GM21360 (cell line): ENCODE results near the gene MRPL14.

Source experiments
- ATAC-seq: cut with Tn5 transposase; IDR thresholded peaks from one replicate; pipeline ENCODE4 v1.9.1; 2021; ENCODE audit warnings: mild to moderate bottlenecking, moderate library complexity; ENCODE audit not compliant: unreplicated experiment

Gene MRPL14

GRCh38 chr6:44067173-44068139, 59.8 kb downstream of the MRPL14 start:
- ATAC-seq = no peak

DNA sequence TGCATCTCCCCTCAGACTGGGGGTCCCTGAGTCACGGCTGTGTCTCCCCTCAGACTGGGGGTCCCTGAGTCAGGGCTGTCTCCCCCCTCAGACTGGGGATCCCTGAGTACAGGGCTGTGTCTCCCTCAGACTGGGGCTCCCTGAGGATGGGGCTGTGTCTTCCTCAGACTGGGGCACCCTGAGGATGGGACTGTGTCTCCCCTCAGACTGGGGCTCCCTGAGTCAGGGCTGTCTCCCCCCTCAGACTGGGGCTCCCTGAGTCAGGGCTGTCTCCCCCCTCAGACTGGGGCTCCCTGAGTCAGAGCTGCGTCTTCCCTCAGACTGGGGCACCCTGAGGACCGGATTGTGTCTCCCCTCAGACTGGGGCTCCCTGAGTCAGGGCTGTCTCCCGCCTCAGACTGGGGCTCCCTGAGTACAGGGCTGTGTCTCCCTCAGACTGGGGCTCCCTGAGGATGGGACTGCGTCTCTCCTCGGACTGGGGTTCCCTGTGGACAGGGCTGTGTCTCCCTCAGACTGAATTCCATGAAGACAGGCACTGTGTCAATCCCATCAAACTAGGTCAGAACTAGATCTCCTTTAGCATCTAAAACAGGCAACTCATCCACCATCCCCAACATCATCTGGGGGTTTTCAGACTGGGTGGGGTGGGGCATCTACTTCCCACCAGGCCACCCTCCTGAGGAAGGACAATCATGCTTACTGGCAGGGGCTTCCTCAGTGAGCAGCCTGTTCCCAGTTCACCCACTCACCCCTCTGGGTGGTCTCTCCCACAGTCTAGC, 60.7 kb downstream of the MRPL14 start:
- ATAC-seq = no peak

DNA sequence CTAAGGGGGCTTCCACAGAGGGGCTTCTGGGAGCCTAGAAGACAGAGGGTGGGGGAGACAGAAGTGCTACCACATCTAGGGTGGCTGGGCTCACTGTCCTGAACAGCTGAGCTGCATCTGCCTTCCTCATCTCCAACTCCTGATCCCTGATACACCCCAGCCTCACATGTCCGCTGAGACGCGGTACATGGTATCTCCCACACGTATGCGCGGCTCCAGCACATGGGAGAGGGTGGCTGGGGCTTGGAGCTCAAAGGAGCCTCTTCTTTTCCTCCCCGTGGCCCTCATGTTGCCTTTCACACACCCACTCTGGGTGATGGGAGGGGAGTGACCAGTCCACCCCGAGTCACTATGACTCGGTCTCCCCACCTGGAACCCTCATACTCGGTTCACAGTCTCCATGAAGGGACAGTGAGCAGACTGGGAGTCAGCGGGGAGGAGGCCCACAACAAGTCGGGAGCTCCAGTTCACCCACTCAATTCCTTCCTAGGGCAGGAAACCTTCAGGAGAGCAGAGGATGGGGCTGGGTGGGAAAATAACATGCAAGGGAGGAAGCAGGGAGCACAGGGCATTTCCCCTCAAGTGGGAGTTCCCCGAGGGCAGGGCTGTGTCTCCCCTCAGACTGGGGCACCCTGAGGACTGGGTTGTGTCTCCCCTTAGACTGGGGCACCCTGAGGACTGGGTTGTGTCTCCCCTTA, 61.7 kb downstream of the MRPL14 start:
- no peak for ATAC-seq

- no peak for ATAC-seq
Observed at GRCh38 chr6:44064948-44065272, 62.3 kb downstream of the MRPL14 start.

DNA sequence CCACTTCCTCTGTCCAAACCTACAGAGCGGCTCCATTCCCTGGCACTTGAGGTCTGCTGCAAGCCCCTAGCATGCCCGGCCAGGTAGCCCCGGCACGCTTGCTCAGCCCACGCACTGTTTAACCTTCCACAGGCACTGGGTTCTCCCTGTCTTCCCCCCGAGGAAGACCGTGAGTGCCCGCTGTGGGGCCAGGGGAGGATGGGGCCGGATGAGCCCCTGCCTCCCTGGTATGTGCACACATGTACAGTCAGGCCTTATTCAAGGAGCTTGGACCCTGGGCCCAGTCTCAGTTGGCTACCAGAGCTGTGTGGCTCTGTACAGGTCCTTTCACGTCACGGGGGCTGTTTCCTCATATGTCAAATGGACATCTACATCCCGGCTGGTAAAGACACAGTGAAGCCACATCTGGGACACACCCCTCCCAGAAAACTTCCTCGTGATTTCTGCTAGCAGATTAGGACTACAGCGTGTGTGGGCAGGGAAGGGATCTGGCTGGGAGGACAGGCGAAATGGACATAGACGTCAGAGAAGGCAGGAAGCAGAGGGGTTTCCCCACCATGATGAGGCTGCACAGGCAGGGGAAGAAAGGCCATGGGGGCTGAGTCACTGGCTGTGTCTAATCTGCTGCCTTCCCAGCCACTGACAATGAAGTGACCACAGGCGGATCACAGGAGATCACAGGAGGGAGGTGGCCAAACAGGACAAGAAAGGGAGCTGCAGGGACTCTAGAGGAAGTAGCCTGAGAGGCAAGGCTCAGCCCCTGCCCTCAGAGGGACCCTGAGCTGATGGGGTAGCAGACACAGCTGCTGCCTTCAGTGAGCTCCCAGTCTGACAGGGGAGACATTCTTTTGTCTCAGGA, 62.9 kb downstream of the MRPL14 start:
- ATAC-seq = no peak

GRCh38 chr6:44063561-44064059, 63.6 kb downstream of the MRPL14 start:
- ATAC-seq = no peak
